Psoas muscle (tissue), 8 donors: ENCODE results near the gene FAM200A. TPM values are rescaled to one million over a fixed set of nuclear protein-coding genes. Genes with fewer than 3 reads are reported as not detected.

Experiments used
- ATAC-seq, 4 donors: fragments of 200-7000 bp; cut with Tn5 transposase; one replicate each; pipeline ENCODE4 v1.9.1; 2020; ENCODE audit warnings: moderate library complexity in 3 of 4, mild to moderate bottlenecking in 2 of 4
- DNase-seq, 2 donors: peaks; one replicate each; pipeline ENCODE4 v3.0.0-alpha.2; 2020
- H3K27ac ChIP-seq: fragments of 200-600 bp; one replicate; pipeline ENCODE4 v1.8.0; 2022
- H3K27me3 ChIP-seq, 3 donors: fragments of 200-600 bp in 1 of 3; one replicate each; pipeline versions ENCODE4 v1.6.1 to v1.8.0; 2013 to 2022; ENCODE audit warnings: low read length in 2 of 3, mild to moderate bottlenecking in 2 of 3, moderate library complexity in 1 of 3; ENCODE audit not compliant: insufficient read depth in 3 of 3
- H3K36me3 ChIP-seq, 2 donors: fragments of 200-600 bp in 1 of 2; one replicate each; pipeline versions ENCODE4 v1.6.1 to v1.8.0; 2013 to 2022; ENCODE audit warnings: low read depth in 1 of 2, mild to moderate bottlenecking in 1 of 2, moderate library complexity in 1 of 2; ENCODE audit not compliant: insufficient read depth in 1 of 2
- H3K4me1 ChIP-seq: fragments of 200-600 bp; one replicate; pipeline ENCODE4 v1.8.0; 2022
- H3K4me3 ChIP-seq: fragments of 200-600 bp; one replicate; pipeline ENCODE4 v1.8.0; 2022; ENCODE audit warnings: mild to moderate bottlenecking
- H3K9me3 ChIP-seq: fragments of 200-600 bp; one replicate; pipeline ENCODE4 v1.8.0; 2022
- WGBS, 3 donors: extraction: QIAGEN DNeasy Blood & Tissue Kit; methylation state at CpG; one replicate each; pipeline versions ENCODE4 v1.1.6 to v1.1.7; 2013; 5-methylcytosine and 5-hydroxymethylcytosine counted together
- intact Hi-C, 2 donors: fragments of 100-400 bp; cut with DNase I; formaldehyde crosslinking; loops; one replicate each; pipeline versions ENCODE4 v1.11.0 to v1.14.2; 2022
- long read RNA-seq, 2 donors: library from polyadenylated mRNA; unstranded; transcript quantifications; one replicate each; pipeline ENCODE4 v2.0.0, GENCODE V29; 2021
- polyA plus RNA-seq, 3 donors: library from polyadenylated mRNA; stranded (reverse); fragments of 200-250 nt; gene quantifications; one replicate each; pipeline ENCODE4 v1.2.3, GENCODE V29; 2013
- total RNA-seq, 4 donors: library from RNA; stranded (reverse); fragmentation: NEBNext Ultra II Directional in 2 of 4; extraction: Animal tissue kit (Norgen Biotek cat#: 25700) in 2 of 4; gene quantifications; one replicate each; pipeline versions ENCODE4 v1.2.1 to v1.2.4, GENCODE V29; 2021 to 2023
- TF ChIP-seq, protein P1 (sequence below): fragments of 200-600 bp; IDR thresholded peaks from one replicate; pipeline ENCODE4 v1.8.0; 2022; ENCODE audit warnings: antibody characterized with exemption
- donor health status: healthy with polysubstance abuse.
- donor health status: DM: no; HTN: no; CAD: no; lungs with moderate emphysema.
- donor health status: Bipolar disorder and iron deficiency.
- donor health status: healthy.
- donor health status: DM: yes; HTN: yes; CAD: no.
- donor health status: DM: no; HTN: no; CAD: no.
- donor health status: DM: no; HTN: no; CAD: no.
- donor health status: DM: yes; HTN: yes; CAD: no.

FAM200A gene
- total RNA-seq (1 to 10 TPM; 2.9 to 6.3 (median 4.4) TPM), polyA plus RNA-seq (10 to 100 TPM in 1 of 3 donors, 1 to 10 TPM in 2; 4.1 to 12.4 (median 4.6) TPM)
- long read RNA-seq, donor 1, partial matches to known transcripts = 0 of 7 reads
- long read RNA-seq, donor 1, other reads (novel, unspliced or antisense) = 3 of 7 reads
- long read RNA-seq, donor 2, transcript FAM200A-202 (2 exons, 2,480 nt) = major isoform, 6 of 8 reads
- long read RNA-seq, donor 2, partial matches to known transcripts = 0 of 8 reads
- long read RNA-seq, donor 2, other reads (novel, unspliced or antisense) = 2 of 8 reads

DNA sequence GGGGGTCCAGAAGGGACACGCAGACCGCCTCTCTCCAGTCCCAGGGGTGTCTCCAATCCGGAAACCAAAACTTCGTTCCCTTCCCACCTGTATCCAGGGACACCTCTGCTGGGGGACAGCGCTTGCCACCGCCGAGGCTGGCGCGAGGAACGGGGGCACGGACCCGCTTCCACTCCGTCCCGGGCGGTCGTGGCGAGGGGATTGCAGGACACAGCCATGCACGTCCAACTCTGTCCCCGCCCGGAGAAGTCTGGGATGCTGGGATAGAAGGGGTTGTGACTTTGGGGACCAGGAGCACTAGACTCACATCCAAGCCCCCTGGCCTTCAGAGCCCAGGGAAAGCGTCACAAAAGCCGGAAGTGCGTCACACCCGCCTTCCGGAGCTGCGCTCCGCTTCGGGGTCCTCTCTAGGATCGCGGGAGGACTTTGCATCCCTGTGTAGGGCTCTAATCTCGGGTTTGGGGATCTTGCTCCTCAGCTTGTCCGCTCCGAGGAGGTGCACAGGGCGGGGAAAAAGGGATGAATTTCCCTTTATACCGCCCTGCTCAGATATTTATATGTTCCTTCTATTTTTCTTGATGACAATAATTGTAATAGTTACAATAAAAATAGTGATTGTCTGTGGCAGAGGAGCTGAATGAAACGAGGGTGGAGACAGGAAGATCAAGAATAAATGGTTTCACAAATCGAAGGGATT, at the start of gene FAM200A:
TSS of gene FAM200A (minus strand) at position 348 of the 697 bp plus-strand sequence. CDS start 3,707 bp downstream, outside the sequence.
- peak; percentile 89 to 94 for DNase-seq
- ATAC-seq = peak; percentile 98 to 100 (median 99)
- Histone ChIP-seq H3K36me3 (peaks cover 11 to 50% of the 10 kb centered on the region in 2 donors), H3K9me3 (peaks cover 12% of the 10 kb centered on the region), H3K27me3 (no peaks in the 10 kb centered on the region), H3K4me1 (peaks cover 21% of the 10 kb centered on the region), H3K27ac (peak within 1 kb of the TSS; percentile 88), H3K4me3 (peak within 1 kb of the TSS; percentile 80)
- TF ChIP-seq, protein P1, sequence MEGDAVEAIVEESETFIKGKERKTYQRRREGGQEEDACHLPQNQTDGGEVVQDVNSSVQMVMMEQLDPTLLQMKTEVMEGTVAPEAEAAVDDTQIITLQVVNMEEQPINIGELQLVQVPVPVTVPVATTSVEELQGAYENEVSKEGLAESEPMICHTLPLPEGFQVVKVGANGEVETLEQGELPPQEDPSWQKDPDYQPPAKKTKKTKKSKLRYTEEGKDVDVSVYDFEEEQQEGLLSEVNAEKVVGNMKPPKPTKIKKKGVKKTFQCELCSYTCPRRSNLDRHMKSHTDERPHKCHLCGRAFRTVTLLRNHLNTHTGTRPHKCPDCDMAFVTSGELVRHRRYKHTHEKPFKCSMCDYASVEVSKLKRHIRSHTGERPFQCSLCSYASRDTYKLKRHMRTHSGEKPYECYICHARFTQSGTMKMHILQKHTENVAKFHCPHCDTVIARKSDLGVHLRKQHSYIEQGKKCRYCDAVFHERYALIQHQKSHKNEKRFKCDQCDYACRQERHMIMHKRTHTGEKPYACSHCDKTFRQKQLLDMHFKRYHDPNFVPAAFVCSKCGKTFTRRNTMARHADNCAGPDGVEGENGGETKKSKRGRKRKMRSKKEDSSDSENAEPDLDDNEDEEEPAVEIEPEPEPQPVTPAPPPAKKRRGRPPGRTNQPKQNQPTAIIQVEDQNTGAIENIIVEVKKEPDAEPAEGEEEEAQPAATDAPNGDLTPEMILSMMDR = no peak
- intact Hi-C loops = loop anchor here (2.0 to 5.0 kb wide), 2 partner anchors 50 to 65 kb away; partner anchors contain the start of genes ZKSCAN5 (in 1 of the 2), ZNF394 (in 1 of the 2) and ZSCAN25 (in 1 of the 2)
- 0 to 1% (median 0%) methylated on average over 37 of the region's 37 CpGs for WGBS, 3 donors

DNA sequence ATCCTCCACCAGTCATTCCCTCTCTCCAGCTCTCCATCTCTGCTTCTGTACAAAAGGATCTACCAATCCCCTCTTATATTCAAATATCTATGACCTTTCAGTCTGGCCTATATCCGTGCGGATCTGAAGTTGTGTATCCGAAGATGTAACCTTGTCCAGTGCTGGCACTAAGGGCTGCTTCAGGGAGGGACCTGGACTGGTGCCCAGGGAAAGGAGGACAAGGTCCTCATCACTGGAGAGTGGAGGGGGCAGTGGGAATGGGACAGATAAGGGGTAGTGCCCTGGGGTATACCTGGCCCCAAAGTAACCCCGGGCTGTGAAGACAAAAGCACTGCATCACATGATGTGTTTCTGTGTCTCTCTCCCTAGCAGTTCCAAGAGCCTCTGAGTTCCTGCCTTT, 47.9 kb upstream of the FAM200A start:
- DNase-seq (no peak), ATAC-seq (no peak)
- peaks cover 0 to 2% (median 0%) of the 10 kb centered on the region in 3 donors for H3K27me3 ChIP-seq
- no peak overlapping the region for H3K27ac ChIP-seq
- no peaks in the 10 kb centered on the region for H3K36me3 ChIP-seq
- no peak overlapping the region for H3K4me3 ChIP-seq
- no peaks in the 10 kb centered on the region for H3K4me1 ChIP-seq
- WGBS, 3 donors = 68 to 75% (median 69%) methylated on average over 4 of the region's 4 CpGs
- intact Hi-C loops = no loop called here
- TF ChIP-seq, protein P1 = no peak
- H3K9me3 ChIP-seq = no peaks in the 10 kb centered on the region

DNA sequence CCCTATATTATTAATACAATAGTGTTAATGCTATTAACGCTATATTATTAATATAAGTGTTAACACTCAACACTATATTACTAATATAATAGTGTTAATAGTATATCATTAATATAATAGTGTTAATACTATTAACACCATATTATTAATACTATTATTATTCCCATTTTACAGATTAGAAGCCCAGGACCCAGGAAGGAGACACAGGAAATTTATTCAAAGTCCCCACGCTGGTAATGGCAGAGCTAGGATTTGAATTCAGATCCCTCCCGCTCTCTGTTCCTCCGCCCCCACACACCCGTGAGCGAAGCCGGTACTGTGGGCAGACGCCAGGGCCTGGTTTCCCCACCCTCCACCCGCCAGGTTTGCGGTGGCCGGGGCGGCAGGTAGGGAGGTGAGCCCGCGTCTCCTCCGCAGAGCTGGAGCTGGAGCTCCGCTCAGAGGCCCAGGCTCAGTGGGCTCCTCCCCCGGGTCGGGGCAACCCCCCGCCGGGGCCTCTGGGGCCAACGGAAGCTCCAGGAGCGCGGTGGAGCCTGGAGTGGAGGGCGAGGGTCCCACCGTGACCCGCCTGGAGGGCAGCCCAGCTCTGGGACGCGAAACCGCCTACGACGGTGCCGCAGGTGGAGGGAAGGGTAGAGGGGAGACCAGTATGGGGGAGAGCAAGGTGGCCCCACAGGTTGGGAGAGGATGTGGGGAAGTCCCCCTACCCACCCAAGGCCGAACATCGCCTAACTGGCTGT, 46.0 kb upstream of the FAM200A start, which contains the start of gene TMEM225B:
TSS of gene TMEM225B (plus strand) at position 506 of the 740 bp plus-strand sequence. CDS start 6,122 bp downstream, outside the sequence.
- intact Hi-C loops = no loop called here
- TF ChIP-seq, protein P1 = no peak
- Histone ChIP-seq H3K4me3 (no peak within 1 kb of the TSS), H3K9me3 (no peaks in the 10 kb centered on the region), H3K36me3 (no peaks in the 10 kb centered on the region), H3K27me3 (peaks cover 0 to 2% (median 0%) of the 10 kb centered on the region in 3 donors), H3K27ac (no peak within 1 kb of the TSS), H3K4me1 (no peaks in the 10 kb centered on the region)
- WGBS, 3 donors = 54 to 69% (median 66%) methylated on average over 34 of the region's 34 CpGs
- DNase-seq (no peak), ATAC-seq (peak in 1 of 4 donors; percentile 22)

DNA sequence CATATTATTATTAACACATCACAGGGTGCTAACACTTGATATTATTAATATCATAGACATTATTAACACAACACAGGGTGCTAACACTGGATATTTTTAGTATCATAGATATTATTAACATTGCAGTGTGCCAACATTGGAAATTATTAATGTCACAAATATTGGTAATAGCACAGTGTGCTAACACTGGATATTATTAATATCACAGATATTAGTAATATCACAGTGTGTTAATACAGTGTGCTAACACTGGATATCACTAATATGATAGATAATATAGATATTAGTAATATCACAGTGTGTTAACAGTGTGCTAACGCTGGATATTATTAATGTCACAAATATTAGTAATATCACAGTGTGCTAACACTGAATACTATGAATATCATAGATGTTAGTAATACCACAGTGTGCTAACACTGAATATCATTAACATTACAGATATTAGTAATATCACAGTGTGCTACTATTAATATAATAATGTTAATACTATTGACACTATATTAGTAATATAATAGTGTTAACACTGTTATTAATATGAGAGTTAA, 44.6 kb upstream of the FAM200A start:
- DNase-seq (no peak), ATAC-seq (no peak)
- TF ChIP-seq, protein P1 = no peak
- no peak overlapping the region for H3K4me3 ChIP-seq
- H3K27ac ChIP-seq = no peak overlapping the region
- H3K36me3 ChIP-seq = no peaks in the 10 kb centered on the region
- H3K27me3 ChIP-seq = peaks cover 0 to 2% (median 0%) of the 10 kb centered on the region in 3 donors
- WGBS, 3 donors = 87 to 92% (median 91%) methylated on average over 1 of the region's 1 CpG
- no peaks in the 10 kb centered on the region for H3K4me1 ChIP-seq
- intact Hi-C loops = no loop called here
- no peaks in the 10 kb centered on the region for H3K9me3 ChIP-seq
